Measurements from ENCODE around the gene CAPG.
A peak's percentile ranks its signal among the peaks of the same experiment; 100 is the strongest.

The CAPG gene

DNA sequence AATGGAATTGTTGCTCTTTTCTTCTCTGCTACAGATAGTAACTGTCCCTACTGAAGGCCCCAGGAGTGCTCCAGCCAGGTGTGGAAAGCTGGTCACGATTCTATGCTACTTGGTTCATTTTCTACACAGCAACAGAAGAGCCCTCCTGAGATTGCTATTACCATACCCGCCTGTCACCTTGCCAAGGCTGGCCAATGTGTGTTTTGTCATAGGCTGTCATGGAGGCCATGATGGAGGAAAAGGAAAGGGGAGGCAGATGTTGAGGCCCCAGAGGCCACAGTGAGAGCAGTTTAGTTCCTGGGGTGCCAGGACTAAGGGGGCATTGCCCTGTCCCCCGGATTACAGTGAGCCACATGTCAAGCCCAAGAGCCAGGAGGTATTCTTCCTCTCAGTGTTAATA lies 54.6 kb downstream of the CAPG start:
- no peak for DNase-seq

DNA sequence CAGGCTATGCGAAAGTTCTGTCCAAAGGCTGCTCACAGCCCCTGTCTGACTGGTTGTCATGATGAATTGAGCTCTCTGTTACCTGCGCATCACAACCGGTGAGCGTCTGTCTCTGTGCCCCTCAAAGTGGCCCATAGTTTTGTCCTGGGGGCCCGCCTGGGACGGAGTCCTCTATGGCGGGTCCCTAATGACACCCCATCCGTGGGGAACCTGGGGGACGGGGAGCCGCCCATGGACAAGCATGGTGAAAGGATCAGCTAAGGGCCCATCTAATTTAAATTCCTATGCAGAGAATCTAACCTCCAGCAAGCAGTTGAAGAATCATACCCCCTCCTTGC lies 55.1 kb downstream of the CAPG start:
- DNase-seq = no peak

DNA sequence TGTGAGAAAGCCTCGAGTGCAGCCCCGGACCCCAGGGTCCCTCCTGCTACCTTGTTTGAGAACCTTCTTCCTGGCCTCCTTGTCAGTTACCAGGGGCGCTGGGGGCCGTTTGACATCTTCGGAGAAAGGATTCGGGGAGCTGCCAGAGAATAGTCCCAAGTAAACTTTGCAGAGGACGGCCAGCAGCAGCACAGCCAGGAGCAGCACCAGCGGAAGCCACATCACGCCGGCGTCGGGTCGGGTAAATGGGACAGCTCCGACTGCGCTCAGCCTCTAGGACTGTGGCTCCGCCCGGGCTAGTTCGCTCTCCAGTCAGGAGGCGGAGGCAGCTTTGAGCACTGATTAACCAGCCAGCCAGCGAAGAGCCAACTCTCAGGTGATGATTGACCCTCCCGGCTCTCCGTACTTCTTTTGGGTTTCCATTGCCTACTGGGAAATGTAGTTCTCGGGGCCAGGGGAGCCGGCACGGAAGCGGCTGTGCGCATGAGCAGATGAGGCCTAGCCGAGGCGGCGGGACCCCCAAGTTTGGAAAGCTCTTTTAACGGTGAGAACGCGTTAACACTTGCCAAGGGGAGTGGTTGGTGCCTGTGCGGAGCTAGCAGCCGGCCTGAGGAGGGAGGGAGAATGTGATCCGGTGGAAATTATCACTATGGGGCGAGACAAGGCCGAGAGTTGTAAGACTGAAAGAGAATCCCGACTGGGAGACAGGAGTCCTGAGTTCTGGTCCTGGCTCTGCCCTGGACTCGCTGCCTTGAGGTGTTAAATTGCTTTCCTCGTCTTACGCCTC lies 55.7 kb downstream of the CAPG start, which contains the start of the genes ELMOD3 and RETSAT:
Gene ELMOD3 (plus strand): TSS at position 484 of the 787 bp plus-strand sequence. CDS start 2,430 bp downstream, outside the sequence.
Gene RETSAT (minus strand): TSS at position 243 of the 787 bp plus-strand sequence. CDS start 21 bp downstream, at position 222.
- DNase-seq = peak; percentile 90 to 98 (median 97)

DNA sequence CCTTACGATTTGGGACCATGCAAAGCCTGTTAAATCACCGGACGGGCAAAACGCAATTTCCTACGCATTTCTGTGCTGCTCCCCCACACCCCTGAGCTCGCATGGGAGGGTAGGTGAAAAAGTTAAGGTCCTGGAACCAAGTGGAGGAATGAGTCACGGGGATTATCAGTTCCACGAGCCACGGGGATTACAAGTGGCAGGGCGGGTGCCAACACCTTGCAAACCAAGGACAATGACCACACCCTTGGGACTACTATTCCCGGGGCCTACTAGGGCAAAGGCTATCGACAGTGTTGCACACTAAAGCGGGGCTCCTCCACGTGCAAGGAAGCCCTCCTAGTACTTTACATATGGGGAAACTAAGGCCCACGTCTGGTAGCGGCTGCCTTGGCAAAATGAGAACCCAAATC lies 56.3 kb downstream of the CAPG start:
- DNase-seq = no peak

DNA sequence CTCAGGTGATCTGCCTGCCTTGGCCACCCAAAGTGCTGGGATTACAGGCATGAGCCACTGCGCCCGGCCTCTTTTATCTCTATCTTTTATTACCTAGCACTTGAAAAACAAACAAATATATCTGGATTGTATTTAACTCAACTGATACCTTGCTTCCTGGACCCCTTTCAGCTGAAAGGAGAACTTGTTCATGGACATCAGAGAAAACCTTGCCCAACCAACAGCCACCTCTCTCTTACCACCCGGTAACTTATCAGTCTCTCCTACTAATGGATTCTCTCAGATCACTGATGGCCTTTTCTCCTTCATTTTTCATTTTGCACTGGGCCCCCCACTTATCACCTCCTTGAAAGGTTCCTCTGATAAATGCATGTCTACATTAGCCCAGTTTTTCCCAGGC lies 62.6 kb downstream of the CAPG start:
- no peak for DNase-seq

All from NCI-H1417 (cell line).